Suppressor macrophage treated with lipopolysaccharide for 4 hours (primary cell): ENCODE data around the gene TARS1.
A peak's percentile ranks its signal among the peaks of the same experiment; 100 is the strongest.

Source experiments
- DNase-seq: peaks from one replicate; pipeline ENCODE4 v3.0.0-alpha.2; 2020

The TARS1 gene

DNA sequence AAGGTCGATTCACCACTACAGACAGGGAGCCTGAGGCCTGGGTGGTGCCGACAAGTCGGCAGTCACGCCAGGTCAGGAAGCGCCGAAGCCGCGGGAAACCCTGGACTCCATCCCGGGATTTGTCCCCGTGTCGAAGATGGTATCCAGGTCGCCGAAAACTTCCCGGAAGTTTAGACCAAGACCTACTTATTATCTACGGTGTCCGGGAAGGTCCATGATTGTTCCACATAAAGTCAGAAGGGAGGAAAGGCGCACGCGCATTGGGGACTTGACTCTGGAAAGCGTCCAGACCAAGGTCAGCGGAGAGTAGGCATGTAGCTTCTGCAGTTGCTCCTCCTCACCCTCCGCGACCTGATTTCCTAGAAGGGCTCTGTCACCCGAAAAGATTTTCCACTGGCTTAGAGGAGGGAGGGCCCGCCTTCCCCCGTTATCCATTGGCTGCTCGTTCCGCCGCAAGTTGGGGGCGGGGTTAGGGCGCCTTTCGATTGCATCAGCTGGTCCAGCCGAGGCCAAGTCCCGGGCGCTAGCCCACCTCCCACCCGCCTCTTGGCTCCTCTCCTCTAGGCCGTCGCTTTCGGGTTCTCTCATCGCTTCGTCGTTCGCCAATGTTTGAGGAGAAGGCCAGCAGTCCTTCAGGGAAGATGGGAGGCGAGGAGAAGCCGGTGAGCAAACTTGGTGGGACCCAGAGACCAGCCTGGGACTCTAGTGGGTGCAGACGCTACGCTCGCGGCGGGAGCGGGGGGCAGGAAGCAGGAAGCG, at the start of gene TARS1:
TARS1 (plus strand) TSS at position 484 of the 759 bp plus-strand sequence; CDS start at position 606, 122 bp downstream.
- peak; percentile 100 for DNase-seq

DNA sequence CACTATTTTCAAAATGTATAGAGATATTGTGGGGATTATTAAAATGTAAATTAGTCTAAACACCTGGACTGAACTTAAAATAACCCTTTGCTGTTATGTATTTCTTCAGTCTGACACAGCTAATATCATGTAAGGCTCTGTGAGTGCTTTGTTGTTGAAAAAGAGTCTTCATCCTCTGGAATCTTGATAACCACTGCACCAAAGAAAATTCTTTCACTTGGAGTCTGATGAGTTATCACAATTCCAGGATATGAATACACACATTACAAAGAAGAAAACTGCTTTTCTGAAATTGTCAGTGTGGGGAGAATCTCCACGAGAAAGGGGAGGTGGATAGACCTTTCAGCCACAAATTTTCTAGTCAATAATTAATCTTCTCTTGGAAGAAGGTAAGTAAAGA, 42.3 kb upstream of the TARS1 start:
- DNase-seq: no peak

DNA sequence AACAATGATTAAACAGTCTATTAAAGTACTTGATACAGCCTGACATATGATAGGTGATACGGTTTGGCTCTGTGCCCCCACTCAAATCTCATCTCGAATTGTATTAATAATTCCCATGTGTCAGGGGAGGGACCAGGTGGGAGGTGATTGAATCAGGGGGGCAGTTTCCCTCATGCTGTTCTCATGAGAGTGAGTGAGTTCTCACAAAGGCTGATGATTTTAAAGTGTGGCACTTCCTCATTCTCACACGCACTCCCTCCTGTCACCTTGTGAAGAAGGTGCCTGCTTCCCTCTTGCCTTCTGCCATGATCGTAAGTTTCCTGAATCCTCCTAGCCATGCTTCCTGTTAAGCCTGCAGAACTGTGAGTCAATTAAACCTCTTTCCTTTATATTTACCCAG, 40.1 kb upstream of the TARS1 start:
- DNase-seq: no peak

DNA sequence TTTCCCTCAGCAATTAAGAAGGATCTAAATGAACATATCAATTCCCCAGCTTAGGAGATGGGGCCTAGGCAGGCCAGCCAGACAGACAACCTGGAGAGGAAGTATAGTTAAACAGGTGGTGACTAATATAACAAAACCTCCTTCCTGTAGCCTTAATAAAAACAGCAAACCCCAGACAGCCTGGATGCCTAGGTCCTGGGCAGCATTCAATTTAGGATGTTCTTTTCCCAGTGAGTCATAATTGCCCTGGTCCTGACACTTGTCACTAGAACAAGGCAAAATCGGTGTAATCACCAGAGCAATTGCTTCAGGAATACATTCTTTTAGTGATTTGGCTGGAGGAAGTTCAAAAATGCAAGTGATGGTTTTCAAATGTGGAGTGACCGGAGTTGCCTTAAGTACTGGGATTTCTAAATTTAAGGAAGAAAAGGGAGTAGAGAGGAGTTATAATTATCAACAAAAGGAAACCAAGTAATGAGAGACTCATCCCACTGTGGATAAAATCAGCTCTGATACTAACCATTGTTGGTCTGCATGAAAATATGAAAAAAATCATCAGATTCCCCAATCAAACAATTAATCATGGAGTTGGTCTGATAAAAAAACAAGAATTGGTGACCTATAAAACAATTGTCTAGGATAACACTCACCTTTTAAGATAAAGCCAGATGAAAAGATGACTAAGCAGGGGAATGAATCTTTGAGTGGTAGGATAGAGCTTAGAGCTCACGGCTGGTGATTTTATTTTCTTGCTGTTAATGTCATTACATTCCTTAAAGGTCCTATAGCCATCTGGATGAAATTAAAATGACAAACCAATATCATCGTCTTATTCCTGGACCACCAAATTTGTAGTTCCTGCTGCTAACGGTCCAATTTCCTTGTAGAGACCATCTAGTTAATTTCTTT, 39.0 kb upstream of the TARS1 start:
- no peak for DNase-seq

DNA sequence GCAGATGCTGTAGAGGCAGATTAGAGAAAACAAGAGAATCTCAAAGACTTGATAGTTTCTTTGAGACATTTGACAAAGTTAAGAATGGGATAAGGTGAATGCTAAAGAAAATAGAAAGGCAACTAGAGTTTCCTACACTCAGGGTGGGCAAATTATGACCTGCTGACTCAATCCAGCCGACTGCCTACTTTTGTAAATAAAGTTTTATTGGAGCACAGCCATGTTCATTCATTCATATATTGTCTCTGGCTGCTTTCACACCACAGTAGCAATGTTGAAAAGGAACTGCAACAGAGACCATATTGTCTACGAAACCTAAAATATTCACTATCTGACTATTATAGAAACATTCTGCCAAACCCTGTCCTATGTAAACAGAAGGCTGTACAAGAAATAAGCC, 37.6 kb upstream of the TARS1 start:
- DNase-seq: no peak

DNA sequence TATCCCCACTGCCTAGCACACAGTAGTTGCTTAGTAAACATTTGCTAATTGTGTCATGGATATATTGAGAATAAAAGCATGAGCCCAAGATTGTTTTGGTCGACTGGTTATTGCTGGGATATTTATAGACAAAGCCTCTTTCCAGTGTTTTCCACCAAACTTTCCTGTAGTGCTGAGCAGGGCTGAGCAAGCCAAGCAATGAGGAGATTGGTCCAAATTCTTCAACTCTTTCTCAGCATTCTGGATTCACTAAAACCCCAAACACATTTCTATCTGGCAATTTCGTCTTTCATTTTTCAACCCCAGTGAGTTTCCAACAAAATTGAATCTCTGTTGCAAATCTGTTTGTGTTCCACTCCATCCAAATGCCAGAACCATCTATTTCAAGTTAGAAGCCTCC, 31.9 kb upstream of the TARS1 start:
- DNase-seq: no peak

DNA sequence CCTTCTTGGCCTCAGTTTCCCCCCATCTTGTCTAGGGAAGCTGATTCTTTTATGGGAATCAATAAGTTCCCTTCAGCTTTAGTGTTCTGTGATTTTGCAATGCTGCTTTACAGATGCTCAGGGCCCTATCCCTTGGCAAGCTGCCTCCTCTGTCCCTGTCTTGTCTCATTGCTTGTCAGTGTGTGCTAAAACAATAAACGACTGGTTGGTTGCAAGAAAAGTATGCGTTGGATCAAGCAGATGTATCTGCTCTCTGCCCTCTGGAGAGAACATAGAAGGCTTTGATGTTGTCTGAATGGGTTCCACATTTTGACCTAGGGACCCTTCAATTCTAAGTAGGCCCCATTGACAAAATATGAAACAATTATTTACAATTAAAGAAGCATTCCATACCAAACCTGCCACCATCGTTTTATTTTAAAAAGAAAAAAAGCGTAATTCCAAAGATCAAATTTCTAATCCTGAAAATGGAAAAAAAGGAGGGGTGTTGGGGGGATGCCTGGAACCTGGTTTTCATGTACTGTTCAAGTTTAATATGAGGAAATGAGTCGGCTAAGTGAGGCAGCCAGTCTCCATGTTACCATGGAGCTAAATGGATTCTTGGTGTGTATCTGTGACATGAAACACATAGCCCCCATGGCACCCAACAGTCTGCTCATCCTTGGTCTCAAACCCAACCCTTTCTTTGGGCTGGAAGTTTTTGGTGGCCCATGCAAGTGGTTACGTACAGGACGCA, 31.2 kb upstream of the TARS1 start:
- no peak for DNase-seq

DNA sequence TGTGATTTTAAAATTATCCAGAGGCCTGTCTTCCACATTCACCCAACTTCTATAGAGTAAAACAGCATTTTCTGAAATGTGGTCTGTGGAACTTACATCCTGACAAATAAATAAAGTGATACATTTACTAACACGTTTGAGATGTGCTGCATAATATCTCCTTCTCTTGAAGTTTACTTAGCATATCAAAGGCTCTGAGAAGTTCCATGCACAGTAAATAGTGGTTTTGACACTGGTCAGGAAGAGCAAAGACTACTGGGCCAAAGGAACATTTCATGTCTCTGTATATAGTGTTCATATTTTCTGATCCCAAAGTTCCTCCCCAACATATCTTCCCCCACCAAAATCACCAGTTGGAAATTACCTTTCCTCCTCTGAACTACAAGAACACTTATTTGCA, 30.5 kb upstream of the TARS1 start:
- no peak for DNase-seq

DNA sequence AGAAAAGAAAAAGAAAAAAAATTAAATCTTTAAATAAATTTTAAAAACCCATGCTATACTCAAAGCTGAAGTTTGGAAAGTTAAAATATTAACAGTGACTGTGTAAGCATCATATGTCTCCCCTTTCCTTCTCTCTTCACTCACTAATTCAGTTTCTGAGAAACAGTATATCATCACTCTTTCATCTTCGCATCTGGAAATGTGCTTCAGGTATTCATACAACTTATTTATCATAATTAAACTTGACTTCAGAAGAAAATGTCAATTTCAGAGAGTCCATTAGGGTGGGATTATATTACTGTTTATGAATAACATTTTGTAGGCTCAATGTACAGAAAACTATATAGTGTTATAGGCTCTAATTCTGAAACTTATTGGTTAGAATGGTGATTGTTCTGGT, 29.3 kb upstream of the TARS1 start:
- no peak for DNase-seq

DNA sequence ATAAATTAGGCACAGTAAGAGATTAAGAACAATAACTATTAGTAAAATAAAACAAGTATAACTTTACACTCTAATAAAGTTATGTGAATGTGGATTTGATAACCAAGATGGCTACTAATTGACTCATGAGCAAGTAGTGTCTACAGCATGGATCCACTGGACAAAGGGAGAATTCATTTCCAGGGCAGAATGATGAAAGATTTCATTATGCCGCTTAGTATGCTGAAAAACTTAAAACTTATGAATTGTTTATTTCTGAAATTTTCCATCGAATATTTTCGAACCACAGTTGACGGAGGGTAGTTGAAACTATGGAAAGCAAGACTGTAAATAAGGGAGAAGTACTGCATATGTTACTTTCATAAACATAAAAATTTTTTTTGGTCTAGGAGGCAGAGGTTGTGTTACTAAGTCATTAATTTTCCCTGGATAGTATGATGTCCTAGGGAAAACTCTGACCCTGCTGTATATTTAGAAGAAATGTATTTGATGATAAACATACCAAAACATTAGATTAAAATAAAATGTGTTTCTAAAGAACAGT, 24.9 kb upstream of the TARS1 start:
- no peak for DNase-seq

DNA sequence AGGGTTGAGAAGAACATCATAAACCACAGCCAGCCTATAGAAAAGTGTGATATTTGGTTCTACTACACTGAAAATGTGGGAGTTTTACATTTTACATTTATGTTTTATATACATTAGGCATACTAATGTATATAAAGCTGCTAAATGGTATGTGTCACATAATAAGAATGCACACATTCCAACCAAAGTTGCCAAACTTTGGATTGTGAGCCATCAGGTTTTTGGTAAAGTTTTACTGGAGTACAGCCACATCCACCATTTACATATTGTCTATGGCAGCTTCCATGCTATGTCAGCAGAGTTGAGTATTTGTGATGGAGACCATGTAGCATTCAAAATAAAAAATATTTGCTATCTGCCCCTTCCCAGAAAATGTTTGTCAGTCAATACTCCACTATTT, 23.1 kb upstream of the TARS1 start:
- no peak for DNase-seq

DNA sequence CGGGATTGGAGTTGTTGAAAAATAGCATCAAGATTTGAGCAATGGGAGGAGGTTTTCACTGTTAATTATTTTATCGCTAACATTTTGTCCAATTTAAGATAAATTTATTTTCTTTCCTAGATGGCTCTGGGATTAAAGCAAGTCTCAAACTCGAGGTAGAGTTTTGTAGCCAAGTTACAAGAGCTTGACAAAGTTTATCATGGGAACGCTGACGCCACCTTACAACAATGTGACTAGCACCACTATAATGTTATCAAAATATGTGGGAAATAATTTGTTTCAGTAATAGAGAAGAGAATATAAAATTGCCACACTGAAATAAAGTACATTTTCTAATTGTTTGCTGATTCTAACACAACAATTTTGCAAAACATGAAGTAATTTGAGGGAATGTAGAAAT, 19.8 kb upstream of the TARS1 start:
- DNase-seq: no peak

DNA sequence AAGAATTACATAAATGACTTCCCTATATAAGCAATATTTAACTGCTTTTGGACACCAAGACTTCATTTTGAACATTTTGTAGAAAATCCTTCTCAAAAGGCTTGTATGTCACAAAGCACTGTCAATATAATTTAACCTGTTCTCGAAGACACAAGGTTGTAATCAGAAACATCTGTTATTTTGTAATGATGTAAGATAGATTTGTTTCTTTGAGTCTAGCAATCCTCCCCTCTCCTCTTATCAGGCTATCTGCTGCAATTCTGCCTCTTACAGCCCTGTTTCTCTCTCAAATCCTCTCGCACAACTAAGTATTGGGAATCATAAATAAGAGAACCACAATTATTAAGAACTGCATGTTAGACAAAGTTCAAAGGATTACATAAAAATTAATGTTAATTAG, 18.6 kb upstream of the TARS1 start:
- no peak for DNase-seq

DNA sequence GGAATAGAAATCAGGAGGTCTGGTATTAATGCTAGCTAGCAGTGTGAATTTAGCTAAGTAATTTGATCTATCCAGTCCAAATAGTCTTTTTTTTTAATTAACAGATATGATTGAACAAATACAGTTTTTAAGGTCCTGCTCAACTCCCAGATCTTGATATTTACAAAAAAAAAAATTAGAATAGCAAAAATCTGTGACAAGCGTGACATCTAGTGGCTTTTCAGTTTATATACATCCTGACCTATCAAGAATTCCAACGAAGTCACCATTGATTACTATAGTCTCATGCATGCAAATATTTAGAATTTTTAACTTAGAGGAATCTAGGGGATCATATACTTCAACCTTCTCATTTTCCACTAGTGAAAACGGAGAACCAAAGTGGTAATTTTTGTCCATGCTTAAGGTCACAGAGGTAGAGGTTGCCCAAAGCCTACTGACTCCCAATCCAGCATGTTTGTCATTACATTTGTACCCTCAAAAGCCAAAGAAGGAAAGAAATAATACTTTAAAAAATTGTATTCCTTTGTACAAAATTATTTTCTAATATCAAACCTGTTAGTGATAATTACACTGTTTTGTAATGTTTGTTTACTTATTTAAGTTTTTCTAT, 17.6 kb upstream of the TARS1 start:
- DNase-seq: peak; percentile 9

DNA sequence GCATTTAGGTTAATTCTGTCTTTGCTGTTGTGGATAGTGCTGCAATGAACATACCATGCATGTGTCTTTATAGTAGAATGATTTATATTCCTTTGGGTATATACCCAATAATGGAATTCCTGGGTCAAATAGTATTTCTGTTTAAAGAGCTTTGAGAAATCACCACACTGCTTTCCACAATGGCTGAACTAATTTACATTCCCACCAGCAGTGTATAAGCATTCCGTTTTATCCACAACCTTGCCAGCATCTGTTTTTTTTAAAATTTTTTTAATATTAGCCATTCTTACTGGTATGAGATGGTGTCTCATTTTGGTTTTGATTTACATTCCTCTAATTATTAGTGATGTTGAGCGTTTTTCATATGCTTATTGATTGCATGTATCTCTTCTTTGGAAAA, 15.5 kb upstream of the TARS1 start:
- DNase-seq: no peak

DNA sequence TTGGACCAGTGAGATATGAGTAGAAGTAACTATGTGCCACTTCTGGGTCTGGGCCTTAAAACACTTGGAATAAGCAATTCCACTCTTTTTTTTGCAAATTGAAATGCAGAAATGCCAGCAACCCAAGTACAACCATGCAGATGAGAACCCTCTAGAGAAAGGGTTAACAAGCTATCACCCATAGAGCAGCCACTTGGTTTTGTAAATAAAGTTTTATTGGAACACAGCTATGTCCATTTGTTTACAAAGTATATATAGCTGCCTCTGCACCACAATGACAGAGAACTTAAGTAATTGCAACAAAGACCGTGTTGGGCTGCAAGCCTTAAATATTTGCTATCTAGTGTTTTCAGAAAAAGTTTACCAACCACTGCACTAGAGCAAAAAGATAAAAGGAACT, 9.8 kb upstream of the TARS1 start:
- no peak for DNase-seq

DNA sequence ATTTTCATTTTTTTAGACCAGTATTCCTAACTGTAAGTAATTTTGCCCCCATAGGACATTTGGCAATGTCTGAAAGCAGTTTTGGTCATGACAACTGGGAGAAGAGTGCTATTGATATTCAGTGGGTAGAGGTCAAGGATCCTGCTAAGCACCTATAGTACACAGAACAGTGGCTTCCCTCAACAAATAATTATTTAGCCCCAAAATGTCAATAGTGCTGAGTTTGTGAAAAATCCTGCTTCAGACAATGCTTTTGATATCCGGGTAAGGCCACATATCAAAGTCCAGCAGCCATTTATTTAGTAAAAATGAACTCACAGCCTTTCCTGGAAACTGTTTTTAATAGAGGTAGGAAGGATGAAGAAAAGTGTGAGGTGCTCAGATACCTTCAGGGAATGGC, 8.1 kb upstream of the TARS1 start:
- DNase-seq: no peak

DNA sequence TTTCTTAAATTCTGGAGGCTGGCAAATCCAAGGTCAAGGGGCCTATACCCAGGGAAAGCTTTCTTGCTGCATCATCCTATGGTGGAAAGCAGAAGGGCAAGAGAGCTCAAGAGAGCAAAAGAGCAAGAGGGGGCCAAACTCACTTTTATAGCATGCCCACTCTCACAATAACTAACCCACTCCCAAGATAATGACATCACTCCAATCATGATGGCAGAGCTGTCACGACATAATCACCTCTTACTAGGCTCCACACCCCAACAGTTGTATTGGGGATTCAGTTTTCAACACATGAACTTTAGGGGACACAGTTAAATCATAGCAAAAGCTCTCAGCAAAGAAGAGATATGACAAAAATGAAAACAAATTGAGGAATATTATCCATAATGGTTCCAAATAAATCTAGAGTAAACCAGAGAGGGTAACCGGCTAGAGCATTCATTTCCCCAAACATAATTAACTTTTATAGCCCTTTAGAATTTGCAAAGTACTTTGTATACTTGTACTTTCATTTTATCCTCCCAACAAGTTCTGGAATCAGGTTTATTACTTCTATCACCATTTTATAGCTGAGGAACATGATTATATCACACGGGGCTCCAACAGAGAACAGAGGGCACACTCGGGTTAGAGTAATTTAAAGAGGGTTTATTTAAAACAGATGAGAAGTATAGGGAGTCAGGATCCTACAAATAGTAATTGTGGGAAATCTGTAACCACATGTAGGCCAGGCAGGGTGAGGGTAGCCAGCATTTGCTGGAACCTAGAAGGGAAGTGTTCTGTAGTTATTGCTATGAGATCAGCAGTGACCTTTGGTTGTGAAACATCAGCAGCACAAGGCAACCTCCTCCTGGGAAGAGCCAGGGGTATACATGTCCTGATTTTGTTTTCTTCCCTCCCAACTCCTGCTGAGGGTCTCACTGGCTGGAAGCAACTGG, 7.2 kb upstream of the TARS1 start:
- DNase-seq: peak; percentile 74

DNA sequence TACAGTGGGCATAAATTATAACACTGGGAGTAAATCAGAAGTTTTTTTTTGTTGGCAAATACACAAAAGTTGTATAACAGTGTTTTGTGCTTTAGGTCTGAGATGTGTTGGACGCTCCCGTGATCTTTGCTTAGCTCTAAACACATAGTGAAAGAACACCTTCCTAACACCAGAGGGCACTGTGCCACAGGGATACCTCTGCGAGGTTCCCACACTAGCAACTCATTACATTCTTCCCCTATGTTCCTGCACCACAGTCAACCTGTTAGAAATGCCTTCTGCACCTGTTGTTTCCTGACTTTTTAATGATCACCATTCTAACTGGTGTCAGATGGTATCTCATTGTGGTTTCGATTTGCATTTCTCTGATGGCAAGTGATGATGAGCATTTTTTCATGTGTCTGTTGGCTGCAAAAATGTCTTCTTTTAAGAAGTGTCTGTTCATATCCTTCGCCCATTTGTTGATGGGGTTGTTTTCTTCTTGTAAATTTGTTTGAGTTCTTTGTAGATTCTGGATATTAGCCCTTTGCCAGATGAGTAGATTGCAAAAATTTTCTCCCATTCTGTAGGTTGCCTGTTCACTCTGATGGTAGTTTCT, 4.8 kb upstream of the TARS1 start:
- peak; percentile 83 for DNase-seq

DNA sequence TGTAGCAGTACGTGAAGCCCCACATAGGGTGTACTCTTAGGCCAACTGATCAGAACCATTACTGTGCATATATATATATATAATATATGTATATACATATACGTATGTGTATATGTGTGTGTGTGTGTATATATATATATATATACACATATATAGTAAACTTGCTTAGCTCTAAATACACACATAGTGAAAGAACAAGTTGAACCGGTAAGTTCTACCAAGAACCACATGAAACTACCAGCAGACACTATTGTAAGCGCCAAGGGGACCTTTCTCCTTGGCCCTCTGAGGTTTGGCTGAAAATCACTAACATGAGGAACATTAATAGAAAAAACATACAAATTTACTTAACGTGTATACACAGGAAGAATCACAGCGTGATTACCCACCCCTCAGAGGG, 1.8 kb upstream of the TARS1 start:
- DNase-seq: no peak

DNA sequence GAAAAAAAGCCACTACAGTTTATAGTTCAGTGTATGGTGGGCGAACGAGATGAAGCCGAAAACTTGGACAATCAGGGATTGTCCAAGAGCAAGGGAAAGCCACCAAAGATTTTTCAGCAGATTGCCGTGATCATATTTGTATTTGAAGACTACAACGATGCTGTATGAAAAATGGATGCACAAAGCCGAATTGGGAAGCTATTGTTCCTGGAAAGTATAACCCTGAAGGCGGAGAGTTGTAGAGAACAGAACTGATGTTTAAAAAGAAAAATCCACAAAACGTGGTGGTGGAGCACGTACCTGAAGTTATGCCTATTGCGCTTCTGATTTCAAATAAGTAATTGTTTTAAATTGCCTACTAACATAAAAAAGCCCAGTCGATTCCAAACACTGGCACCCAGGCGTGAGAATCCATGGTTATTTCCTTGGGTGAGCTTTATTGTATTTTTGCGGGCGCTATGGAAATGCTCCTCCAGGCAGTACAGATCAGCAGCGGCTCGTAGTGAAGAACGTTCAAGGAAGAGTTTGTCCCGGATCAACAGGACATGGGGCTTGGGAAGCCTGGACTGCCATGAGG, 772 bp upstream of the TARS1 start:
- DNase-seq: peak; percentile 14
